GM18870 (cell line): ENCODE measurements around the gene SUN5.

Experiments used
- ATAC-seq: cut with Tn5 transposase; IDR thresholded peaks from one replicate; pipeline ENCODE4 v1.9.1; 2021; ENCODE audit warnings: moderate library complexity; ENCODE audit not compliant: unreplicated experiment

SUN5 gene

DNA sequence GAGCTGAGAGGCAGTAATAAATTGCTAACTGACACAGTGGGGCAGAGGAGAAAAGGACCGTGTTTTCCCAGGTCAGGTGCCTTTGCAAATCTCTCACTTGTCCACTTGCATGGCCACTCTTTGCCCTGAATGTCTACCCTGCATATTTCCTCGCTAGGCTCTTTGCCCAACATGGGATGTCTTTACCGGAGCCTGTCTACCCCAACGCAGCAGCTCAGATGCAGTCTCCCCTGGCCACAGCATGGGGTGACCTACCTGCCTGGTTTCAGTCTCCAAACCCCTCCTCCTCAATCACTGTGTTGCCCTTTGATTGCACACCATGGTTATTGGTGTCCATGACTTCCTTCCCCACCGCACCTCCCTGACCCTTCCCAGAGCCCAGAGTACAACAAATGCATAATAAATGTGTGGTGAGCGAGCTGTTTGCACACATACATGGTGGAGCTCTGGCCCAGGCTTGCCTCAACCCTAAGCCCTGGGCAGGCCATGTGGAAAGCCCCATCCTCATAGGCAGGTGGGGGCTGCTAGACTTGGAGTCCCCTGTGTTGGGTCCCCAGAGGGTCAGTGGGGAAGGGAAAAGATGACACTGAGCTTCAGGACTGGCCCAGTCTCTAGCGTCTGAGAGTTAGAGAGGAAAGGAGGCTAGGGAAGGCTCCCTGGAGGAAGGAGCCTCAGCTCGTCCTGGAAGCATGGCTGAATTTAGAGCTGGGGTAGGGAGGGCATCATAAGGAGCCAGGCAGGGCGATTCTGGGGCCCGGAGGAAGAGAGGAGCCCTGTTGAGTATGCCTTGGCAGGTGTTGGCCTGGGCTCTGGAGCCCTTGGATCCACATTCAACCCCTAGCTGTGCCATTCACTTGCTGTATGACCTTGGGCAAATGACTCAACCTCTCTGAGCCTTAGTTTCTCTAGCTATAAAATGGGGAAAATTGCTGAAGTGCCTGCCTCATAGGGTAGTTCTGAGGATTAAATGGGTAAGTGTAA lies 22.8 kb upstream of the SUN5 start:
- ATAC-seq, result no peak

DNA sequence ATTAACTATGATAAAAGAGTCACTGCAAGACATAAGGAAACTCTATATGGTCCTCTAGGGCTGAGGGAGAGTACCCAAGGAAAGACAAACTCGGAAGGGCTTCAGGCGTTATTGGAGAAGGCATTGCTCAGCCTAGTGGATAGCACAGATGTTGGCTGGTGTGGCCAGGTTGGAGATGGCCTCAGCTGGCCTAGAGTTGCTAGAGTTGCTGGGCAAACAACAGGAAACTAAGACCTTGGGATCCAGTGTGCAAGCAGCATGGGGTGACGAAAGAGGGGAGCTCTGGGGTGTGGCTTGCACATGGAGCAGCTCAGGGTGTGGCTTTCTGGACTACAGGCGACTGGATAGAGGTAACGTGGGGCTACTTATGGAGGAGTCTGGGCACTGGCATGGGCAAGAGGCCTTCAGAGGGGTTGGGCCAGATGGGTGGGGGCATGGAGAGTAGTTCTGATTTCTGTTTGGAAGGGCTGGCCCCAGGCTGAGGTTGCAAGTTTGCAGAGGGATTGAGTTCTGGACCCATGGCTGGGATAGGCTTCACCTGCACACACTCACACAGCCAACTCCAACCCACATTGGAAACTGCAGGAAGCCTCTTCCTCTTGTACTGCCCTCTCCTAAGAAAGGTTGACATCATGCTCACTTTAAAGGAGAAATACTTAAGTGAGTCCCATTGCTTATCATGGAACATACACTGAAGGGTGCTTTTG lies 22.0 kb upstream of the SUN5 start:
- ATAC-seq, result no peak

DNA sequence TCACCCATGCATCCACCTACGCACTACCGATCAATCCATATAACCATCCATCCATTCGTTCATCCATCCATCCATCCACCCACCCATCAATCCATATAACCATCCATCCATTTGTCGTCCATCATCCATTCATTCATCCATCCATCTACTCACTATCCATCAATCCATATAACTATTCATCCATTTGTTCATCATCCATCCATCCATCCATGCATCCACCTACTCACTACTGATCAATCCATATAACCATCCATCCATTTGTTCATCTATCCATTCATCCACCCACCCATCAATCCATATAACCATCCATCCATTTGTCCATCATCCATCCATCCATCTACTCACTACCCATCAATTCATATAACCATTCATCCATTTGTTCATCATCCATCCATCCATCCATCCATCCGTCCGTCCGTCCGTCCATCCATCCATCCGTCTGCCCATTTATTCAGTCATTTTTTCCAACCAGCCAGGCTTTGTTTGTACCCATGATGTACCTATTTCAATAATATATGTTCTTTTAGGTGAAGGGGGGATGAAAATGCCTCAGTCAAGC lies 21.2 kb upstream of the SUN5 start:
- ATAC-seq, result no peak

DNA sequence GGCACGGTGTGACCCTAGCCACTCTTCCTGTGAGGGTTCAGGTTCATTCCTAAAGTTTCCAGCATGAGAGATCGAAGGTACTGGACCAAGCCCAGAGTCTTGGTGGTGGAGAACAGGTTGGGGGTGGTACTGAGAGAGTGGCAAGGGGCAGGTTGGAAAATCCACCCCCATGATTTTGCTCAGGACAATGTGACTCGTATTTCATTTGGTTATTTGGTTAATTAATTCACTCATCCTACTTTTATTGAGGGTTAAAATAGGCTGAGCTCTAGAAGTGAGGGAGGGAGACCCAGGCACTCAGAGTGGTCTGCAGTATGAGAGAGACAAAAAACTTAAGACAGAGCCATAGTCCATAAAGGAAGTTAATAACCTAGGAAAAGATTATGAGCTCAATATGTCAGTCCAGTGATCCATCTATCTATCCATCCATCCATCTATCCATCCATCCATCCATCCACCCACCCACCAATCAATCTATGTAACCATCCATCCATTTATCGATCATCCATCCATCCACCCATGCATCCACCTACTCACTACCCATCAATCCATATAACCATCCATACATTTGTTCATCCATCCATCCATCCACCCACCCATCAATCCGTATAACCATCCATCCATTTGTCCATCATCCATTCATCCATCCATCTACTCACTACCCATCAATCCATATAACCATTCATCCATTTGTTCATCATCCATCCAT lies 20.5 kb upstream of the SUN5 start:
- no peak for ATAC-seq

DNA sequence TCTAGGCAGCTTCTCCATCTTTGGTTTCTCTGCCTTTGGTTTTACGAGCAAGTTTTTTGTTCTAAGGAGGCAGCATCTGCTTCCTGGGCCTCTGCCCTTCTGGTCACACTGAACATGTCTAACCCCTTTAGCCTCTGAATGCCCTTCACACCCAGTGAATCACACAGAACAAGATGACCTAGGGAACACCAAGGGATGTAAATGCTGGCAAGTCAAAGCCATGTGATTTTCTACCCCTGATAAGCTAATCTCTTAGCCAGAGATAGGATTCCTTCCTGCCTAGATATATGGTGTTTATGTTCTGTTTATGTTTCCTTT lies 20.0 kb upstream of the SUN5 start:
- ATAC-seq, result no peak

DNA sequence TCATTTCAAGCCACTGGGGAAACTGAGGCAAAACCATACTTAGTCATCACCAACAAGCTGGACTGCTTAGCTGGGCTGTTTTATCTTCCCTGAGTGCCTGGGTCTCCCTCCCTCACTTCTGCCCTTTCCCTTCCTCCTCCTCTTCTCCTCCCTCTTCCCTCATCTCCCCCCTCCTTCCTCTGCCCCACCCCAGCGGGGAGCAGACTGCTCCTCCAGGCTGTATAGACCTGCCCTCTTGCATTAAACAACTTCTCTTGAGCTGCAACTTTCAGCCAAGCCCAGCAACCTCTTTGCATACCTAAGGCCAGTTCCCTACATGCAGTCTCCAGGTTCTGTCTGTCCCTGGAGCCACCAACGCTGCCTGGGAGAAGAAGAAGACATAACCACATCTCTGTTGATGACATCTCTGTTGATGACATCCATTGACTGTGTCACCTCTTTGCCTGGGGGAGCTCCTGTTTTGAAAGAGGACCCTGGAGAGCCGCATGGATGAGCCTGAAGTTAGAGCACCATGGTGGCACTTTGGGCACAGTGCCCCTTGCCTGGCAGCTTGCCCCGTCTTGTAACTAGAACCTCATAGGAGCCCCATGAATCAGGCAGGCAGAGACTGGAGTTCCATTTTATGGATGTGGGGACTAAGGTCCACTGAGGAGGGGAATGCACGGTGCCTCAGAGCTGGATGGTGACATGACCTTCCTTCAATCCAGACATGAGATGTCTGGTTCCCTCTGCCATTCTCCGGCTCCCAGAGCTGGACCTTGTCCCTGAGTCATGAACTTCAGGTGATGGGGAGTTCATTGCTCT lies 19.4 kb upstream of the SUN5 start:
- ATAC-seq, result no peak

DNA sequence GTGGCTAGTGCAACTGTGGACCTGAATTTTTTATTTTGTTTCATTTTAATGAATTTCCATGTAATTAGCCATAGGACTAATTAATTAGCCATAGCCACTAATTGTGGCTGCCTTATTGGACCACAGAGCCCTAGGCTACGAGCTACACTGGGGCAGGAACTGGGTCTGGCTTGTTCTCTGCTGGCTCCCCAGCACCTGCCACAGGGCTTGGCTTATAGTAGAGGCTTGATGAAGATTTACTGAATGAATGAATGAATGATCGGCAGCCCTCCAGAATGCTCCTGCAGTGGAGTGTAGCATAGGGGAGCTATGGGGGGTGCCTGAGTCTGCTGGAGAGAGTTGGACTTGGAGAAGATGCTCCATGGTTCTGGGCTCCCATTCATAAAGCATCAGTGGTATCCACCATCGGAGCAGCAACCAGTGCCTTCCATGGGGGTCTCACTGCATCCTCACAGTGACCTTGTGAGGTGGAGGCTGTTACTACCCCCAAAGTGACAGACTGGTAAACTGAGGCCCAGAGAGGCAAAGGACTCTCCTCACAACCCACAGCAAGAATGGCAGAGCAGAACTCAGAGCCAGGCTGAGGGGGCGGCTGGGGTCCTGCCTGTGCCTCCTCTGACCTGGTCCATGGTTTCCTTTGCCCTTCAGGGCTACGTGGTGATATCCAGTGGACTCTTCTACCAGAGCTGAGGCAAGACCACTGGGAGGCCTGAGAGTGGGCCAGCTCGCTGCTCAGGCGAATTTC lies 18.6 kb upstream of the SUN5 start:
- ATAC-seq, result no peak

DNA sequence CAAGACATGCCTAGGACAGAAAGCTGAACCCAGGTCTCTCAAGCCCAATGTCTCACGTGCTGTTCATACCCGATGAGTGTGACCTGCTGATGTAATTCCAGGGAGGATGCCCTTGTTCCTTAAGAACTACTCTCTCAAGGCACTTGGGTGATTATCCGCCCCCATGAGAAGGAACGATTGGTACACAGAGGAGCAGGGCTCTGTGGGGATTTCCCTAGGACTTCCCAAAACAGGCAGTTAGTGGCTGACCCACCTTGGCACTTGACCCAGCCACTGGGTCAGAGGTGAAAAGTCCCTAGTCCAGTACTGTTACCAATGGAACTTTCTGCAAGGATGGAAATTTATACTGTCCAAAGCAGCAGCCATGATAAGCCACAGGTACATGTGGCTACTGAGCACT lies 18.1 kb upstream of the SUN5 start:
- ATAC-seq, result no peak

DNA sequence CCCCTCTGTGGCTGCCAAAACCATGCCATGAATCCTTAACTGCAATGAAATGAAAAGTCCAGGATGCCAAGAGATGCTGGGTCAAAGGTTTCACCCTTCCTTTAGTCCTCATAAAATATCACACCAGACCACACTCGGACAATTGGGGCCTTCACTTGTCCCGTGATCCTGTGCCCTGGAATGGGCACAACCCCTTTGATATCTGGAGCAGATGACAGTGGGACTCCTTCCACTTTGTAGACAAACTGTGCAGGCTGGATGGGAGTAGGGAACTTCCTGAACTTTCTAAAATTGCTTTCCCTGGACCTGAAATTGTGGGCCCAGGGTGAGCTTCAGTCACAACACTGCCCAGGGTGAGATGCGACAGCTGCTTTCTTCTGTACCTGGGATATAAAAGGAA lies 17.6 kb upstream of the SUN5 start:
- ATAC-seq, result no peak

DNA sequence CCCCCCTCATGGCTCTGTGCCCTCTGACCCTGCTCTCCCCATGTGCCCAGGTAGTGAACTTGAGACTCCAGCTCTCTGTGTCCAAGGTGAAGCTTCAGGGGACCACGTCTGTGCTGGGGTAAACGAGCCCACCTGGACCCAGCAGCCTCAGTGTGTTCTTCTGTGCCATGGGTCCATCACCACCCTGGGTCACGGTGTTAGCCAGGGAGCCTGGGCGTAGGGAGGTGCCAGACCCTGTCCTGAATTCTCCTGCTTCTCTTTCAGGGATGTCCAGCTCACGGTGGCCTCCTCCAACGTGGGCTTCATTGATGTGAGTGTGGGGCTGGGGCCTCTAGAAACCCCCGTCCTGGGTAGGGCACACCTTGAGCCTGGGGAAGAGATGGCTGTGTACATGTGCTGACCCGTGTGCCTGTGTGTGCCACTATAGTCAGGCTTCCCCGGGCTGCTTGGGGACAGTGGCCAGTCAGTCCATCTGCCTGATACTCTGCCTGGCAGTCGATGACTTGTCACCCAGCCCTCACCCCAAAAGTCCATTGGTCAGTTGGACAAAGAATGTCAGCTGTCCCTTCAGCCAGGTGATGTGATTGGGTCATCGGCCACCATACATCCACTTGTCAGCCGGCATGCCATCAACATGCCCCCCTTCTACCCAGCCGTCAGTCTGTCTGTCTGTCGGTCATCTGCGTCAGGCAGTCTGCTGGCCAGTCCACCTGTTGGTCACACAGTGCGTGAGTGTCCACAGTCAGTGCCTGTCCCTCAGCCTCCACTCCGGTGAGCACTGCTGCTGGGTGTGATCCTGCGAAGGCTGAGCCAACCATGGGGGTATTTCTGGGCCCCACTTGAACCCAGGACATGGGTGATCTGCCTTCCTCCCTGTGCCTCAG lies 16.3 kb upstream of the SUN5 start:
- ATAC-seq, result no peak

DNA sequence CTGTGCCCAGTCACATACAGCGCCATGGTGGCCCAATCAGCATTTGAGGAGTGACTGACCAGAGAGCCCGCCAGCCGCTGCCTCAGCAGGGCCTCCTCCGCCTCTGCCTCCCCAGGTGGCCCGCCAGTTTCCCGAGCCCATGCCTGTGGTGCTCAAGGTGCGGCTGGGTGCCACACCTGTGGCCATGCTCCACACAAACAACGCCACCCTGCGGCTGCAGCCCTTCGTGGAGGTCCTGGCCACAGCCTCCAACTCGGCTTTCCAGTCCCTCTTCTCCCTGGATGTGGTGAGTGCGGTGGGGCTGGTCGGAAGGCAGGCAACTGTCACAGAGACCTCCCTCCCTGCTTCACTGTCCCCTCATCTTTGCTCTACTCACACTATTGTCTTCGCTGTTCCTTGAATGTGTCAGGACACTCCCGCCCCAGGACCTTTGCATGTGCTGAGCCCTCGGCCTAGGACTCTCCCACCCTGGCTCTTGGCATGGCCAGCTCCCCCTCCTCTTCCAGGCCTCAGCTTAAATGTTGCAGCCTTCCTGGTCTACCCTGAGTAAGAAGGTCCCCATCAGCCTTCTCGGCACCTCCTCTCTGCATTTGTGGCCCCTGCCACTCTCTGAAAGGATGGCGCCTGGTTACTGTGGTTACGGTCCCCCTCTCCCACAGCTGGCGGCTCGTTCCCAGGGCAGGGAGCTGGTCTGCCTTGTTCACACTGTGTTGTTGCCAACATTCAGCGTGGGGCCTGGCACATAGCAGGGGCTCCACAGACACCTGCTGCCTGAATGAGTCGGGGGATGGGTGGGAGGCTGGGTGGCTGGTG lies 15.4 kb upstream of the SUN5 start:
- no peak for ATAC-seq

DNA sequence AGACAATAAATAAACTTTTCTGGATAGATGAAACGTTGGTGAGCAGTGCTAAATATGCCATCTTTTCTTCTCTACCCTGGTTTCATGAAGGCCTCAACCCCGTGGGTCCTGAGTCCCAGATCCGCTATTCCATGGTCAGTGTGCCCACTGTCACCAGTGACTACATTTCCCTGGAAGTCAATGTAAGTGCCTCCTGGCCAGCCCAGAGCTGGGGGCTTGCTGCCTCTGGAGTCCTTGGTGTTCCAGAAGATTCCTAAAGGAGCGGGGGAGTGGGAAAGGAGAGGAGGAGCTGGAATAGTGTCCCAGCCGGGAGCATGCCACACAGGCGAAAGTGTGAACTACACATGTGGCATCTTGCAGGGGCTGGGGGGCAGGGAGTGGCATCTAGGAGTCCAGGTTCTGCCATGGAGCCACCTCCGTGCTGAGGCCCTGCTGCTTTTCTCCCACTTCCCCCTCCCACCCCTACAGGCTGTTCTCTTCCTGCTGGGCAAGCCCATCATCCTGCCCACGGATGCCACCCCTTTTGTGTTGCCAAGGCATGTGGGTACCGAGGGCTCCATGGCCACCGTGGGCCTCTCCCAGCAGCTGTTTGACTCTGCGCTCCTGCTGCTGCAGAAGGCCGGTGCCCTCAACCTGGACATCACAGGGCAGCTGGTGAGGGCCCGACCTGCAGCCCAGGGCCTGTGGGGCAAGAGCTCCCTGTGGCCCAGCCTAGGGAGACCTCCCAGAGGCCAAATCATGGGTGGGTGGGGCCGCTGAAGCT lies 14.1 kb upstream of the SUN5 start:
- ATAC-seq, result no peak

DNA sequence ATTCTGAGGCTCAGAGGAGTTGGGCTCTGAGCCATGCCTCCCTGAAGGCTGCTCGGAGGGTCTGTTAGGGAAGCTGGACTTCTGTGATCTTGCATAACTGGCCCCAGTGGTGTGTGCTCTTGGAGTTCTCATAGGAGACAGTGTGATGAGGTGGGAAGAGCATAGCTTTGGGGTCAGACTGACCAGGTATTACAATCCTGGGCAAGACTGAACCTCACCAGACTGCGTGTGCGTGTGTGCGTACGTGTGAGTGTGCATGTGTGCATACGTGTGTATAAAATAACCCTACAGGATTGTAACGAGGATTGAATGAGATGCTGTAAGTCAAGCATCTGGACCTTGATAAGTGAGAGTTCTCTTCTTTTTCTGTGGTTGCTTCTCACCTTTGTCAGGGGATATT lies 13.3 kb upstream of the SUN5 start:
- no peak for ATAC-seq

DNA sequence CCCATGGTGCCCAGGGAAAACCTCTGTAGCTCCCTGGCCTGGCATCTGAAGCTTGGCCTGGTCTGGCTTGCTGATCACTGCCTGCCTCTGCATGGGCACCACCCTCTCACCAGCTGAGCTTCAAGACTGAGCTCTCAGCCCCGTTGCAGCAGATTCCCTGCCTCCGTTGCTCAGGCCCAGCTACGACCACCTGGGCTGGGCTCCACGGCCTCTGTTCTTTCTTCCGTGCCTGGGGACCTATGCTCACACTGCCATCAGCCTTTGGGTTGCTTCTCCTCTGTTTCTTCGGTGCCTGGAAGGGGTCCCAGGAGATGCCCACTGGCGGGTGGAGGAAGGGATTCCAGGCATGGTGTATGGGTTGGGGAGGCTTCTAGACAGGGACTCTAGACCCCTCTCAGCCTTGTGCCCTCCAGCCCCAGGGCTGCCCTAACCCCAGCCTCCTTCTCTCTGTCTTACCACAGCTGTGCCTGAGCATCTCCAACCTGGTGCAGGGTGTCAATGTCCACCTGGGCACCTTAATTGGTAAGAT lies 12.4 kb upstream of the SUN5 start:
- no peak for ATAC-seq

DNA sequence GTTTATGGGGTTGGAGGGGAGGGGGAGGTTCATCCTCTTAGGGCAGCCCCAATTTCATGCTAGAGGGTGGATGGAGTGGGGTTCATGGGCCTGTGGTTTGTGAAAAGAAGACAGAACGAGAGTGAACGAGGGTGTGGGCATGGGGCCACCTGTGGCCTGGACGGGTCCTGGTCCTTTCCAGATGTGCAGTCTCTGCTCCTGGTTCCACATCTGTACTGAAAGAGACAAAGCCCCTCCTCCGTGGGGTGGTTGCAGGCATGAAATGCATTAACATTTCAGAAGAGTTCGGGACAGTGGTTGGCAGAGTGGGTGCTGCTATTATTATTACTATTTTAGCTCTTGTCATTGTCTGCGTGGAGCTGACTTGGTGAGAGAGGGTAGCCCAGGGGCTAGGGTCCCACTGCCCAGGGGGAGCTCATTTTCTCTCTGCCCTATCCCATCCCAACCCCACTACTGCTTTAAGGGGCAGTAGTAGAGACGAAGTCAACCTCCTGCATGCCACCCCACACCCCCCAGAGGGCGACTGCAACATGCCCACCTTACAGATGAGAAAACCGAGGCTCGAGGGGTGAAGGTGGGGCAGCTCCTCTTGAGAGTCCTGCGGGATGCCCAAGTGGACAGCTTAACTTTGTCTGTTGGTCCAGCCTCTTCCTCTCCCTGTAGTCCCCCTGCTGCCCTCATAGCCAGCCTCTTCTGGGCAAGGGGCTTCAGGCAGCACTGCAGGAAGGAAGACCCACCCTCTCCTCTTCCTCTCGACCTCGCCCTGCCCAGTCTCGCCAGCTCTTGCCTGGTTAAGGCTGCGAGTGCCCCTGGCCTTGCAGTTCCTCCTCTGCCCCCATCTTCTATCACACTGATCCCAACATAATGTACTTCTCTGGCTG lies 11.7 kb upstream of the SUN5 start:
- ATAC-seq, result no peak

DNA sequence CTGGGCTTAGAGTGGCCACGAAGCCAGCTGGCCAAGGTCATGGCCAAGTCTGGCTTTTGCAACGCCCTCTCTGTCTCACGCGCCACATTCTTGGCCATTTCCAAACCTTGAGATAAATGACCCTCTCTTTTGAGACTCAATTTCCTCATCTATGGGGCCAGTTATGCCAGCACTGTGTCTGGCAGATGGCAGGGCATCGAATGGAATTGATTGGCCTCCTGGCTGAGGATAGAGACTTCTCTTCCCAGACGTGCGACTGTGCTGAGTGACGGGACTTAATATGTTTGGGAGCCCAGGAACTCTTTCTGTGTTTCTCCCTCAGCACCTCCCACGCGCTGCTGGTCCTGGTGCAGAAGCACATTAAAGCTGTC lies 10.9 kb upstream of the SUN5 start:
- no peak for ATAC-seq
